Heart right ventricle (tissue), 16 donors: ENCODE measurements around the gene CYB561. TPM values are rescaled to one million over a fixed set of nuclear protein-coding genes. Genes with fewer than 3 reads are reported as not detected.

Source experiments
- ATAC-seq, 8 donors: fragments of 200-7000 bp; cut with Tn5 transposase; one replicate each; pipeline ENCODE4 v1.9.1; 2020; ENCODE audit warnings: mild to moderate bottlenecking in 8 of 8, moderate library complexity in 8 of 8, moderate number of reproducible peaks in 1 of 8
- DNase-seq, 2 donors: peaks; one replicate each; pipeline ENCODE4 v3.0.0-alpha.2; 2020
- H3K27ac ChIP-seq, 10 donors: fragments of 200-600 bp; sonication (generic) in 2 of 10; one replicate each; pipeline versions ENCODE4 v1.5.0 to v1.8.0; 2020 to 2022; ENCODE audit warnings: mild to moderate bottlenecking in 3 of 10
- H3K27me3 ChIP-seq, 7 donors: fragments of 200-600 bp; one replicate each; pipeline ENCODE4 v1.8.0; 2021 to 2022; ENCODE audit warnings: mild to moderate bottlenecking in 2 of 7
- H3K36me3 ChIP-seq, 9 donors: fragments of 200-600 bp; sonication (generic) in 1 of 9; one replicate each; pipeline versions ENCODE4 v1.5.0 to v1.8.0; 2020 to 2022; ENCODE audit warnings: mild to moderate bottlenecking in 2 of 9
- H3K4me1 ChIP-seq, 9 donors: fragments of 200-600 bp; sonication (generic) in 1 of 9; one replicate each; pipeline versions ENCODE4 v1.5.0 to v1.8.0; 2020 to 2022; ENCODE audit warnings: mild to moderate bottlenecking in 4 of 9
- H3K4me3 ChIP-seq, 10 donors: fragments of 200-600 bp; sonication (generic) in 2 of 10; one replicate each; pipeline versions ENCODE4 v1.5.0 to v1.8.0; 2020 to 2022; ENCODE audit warnings: mild to moderate bottlenecking in 7 of 10, moderate library complexity in 2 of 10
- H3K9me3 ChIP-seq, 11 donors: fragments of 200-600 bp in 10 of 11; sonication (generic) in 2 of 11; one replicate each; pipeline versions ENCODE4 v1.5.0 to v1.8.0; 2013 to 2022; ENCODE audit warnings: mild to moderate bottlenecking in 2 of 11, control low read depth in 1 of 11, moderate library complexity in 1 of 11
- CTCF ChIP-seq, 9 donors: fragments of 200-600 bp; sonication (generic) in 2 of 9; IDR thresholded peaks; one replicate each; pipeline versions ENCODE4 v1.5.0 to v1.8.0; 2021 to 2022; ENCODE audit warnings: antibody characterized with exemption in 9 of 9, mild to moderate bottlenecking in 5 of 9, moderate library complexity in 1 of 9
- WGBS, 2 donors: extraction: QIAGEN DNeasy Blood & Tissue Kit; methylation state at CpG; one replicate each; pipeline ENCODE4 v1.1.7; 2013; ENCODE audit warnings: inconsistent platforms in 1 of 2; 5-methylcytosine and 5-hydroxymethylcytosine counted together
- intact Hi-C, 10 donors: fragments of 100-400 bp; cut with DNase I; formaldehyde crosslinking; loops; one replicate each; pipeline versions ENCODE4 v1.11.1 to v1.14.2; 2022
- polyA plus RNA-seq, 2 donors: library from polyadenylated mRNA; stranded (reverse); fragments of 200-250 nt; gene quantifications; one replicate each; pipeline ENCODE4 v1.2.3, GENCODE V29; 2013
- total RNA-seq, 10 donors: library from RNA; stranded (reverse); fragmentation: NEBNext Ultra II Directional in 3 of 10; extraction: Animal tissue kit (Norgen Biotek cat#: 25700) in 3 of 10; gene quantifications; one replicate each; pipeline versions ENCODE4 v1.2.1 to v1.2.4, GENCODE V29; 2021 to 2023
- donor health status: Arrhythmogenic right ventricular cardiomyopathy.
- donor health status: ischemic (EF 13 %, LVEDD 7.1; RV severe dilation, severe dysfunction).
- donor health status: healthy with polysubstance abuse.
- donor health status: DM: no; HTN: yes; CAD: no.
- donor health status: DM: no; HTN: no; CAD: no.
- donor health status: ischemic (EF 25% LVEDD 6.9; RV normal size, moderate dysfunction).
- donor health status: ischemic (EF 25% LVEDD 5.7; RV mildly dilated, moderate dysfunction).
- donor health status: healthy.
- donor health status: DM: yes; HTN: yes; CAD: no.
- donor health status: Ischemic cardiomyopathy.
- donor health status: ischemic (EF 35%, LVEDD 5.7; RV mildly dilated, moderate dysfunction).
- donor health status: nonischemic (EF 11% LVEDD 7.7; RV severe dilation, severe dysfunction).
- donor health status: DM: yes; HTN: yes; CAD: no.
- donor health status: PGD.
- donor health status: ischemic (EF 29% LVEDD 5.4; RV normal size, mild dysfunction).
- donor health status: nonischemic (EF 23%, LVEDD 6.1; RV moderate dilation, normal function).

CYB561 gene
- total and polyA plus RNA-seq, 12 donors: 5.5 to 22.8 (median 8.5) TPM

GRCh38 chr17:63387656-63388340 is 58.3 kb downstream of the CYB561 start:
- DNase-seq (no peak), ATAC-seq (no peak)
- WGBS, 2 donors: 83 to 84% methylated on average over 4 of the region's 4 CpGs
- Histone ChIP-seq H3K36me3 (peaks cover 0 to 39% (median 21%) of the 10 kb centered on the region in 9 donors), H3K27ac (no peak overlapping the region), H3K4me1 (no peaks in the 10 kb centered on the region), H3K9me3 (no peaks in the 10 kb centered on the region), H3K4me3 (no peak overlapping the region), H3K27me3 (no peaks in the 10 kb centered on the region)
- no peak for TF ChIP-seq CTCF (IDR thresholded peaks at IDR 0.05)
- intact Hi-C loops: no loop called here

GRCh38 chr17:63382826-63383225 is 63.3 kb downstream of the CYB561 start:
- DNase-seq: no peak
- Histone ChIP-seq H3K4me1 (peaks cover 0 to 5% (median 0%) of the 10 kb centered on the region in 9 donors), H3K36me3 (peaks cover 0 to 30% (median 5%) of the 10 kb centered on the region in 9 donors), H3K4me3 (no peak overlapping the region), H3K27me3 (no peaks in the 10 kb centered on the region), H3K9me3 (no peaks in the 10 kb centered on the region), H3K27ac (no peak overlapping the region)
- TF ChIP-seq CTCF (IDR thresholded peaks at IDR 0.05): no peak
- ATAC-seq: no peak
- intact Hi-C loops: no loop called here

Other genes starting within 250 kb of the CYB561 start
- gene ACE, start 30.8 kb upstream of the CYB561 start, total RNA-seq: 10 to 100 TPM in 9 of 10 donors, 1 to 10 TPM in 1; 2.0 to 25.8 (median 13.2) TPM
- 10 to 100 TPM in 1 of 2 donors, 1 to 10 TPM in 1; 3.0 to 10.1 TPM for gene ACE, start 30.8 kb upstream of the CYB561 start, polyA plus RNA-seq
- gene KCNH6, start 77.1 kb upstream of the CYB561 start, total RNA-seq: under 1 TPM in 1 of 10 donors, not detected in 9; 0.11 TPM
- gene KCNH6, start 77.1 kb upstream of the CYB561 start, polyA plus RNA-seq: not detected
- gene DCAF7, start 104.2 kb upstream of the CYB561 start, total RNA-seq: 10 to 100 TPM; 35.2 to 60.7 (median 42.8) TPM
- 10 to 100 TPM; 10.2 to 16.9 TPM for gene DCAF7, start 104.2 kb upstream of the CYB561 start, polyA plus RNA-seq
- 10 to 100 TPM; 37.2 to 51.4 (median 45.2) TPM for gene TACO1, start 154.6 kb upstream of the CYB561 start, total RNA-seq
- 10 to 100 TPM; 33.1 to 52.3 TPM for gene TACO1, start 154.6 kb upstream of the CYB561 start, polyA plus RNA-seq
- 10 to 100 TPM; 30.6 to 79.3 (median 50.3) TPM for gene MAP3K3, start 176.1 kb upstream of the CYB561 start, total RNA-seq
- gene MAP3K3, start 176.1 kb upstream of the CYB561 start, polyA plus RNA-seq: 10 to 100 TPM; 21.1 to 29.4 TPM